ENCODE measurements around the gene PHACTR1. TPM values are rescaled to one million over a fixed set of nuclear protein-coding genes. Genes with fewer than 3 reads are reported as not detected.

PHACTR1 gene
- total and polyA plus RNA-seq, 2 experiments from 2014 or later: 11.2 to 33.9 TPM

GRCh38 chr6:13142611-13143010 is 426.0 kb downstream of the PHACTR1 start:
- Histone ChIP-seq H3K36me3 (no peaks in the 10 kb centered on the region), H3K27me3 (no peaks in the 10 kb centered on the region), H3K9me3 (ENCODE audit: low read depth) (no peaks in the 10 kb centered on the region), H3K4me3 (no peak overlapping the region), H3K27ac (no peak overlapping the region), H3K4me1 (ENCODE audit: low read depth) (no peaks in the 10 kb centered on the region)
- TF ChIP-seq CTCF (IDR thresholded peaks at IDR 0.05; ENCODE audit: low read depth, low read length): no peak
- no peak for DNase-seq (ENCODE audit: low read depth in 1 of 2, low spot score in 1 of 2)

GRCh38 chr6:13146442-13146841 is 429.9 kb downstream of the PHACTR1 start:
- Histone ChIP-seq H3K9me3 (ENCODE audit: low read depth) (no peaks in the 10 kb centered on the region), H3K4me3 (no peak overlapping the region), H3K27ac (no peak overlapping the region), H3K27me3 (no peaks in the 10 kb centered on the region), H3K4me1 (ENCODE audit: low read depth) (no peaks in the 10 kb centered on the region), H3K36me3 (no peaks in the 10 kb centered on the region)
- no peak for TF ChIP-seq CTCF (IDR thresholded peaks at IDR 0.05; ENCODE audit: low read depth, low read length)
- no peak for DNase-seq (ENCODE audit: low read depth in 1 of 2, low spot score in 1 of 2)

GRCh38 chr6:13147376-13147775 is 430.8 kb downstream of the PHACTR1 start:
- Histone ChIP-seq H3K4me3 (no peak overlapping the region), H3K36me3 (no peaks in the 10 kb centered on the region), H3K4me1 (ENCODE audit: low read depth) (no peaks in the 10 kb centered on the region), H3K9me3 (ENCODE audit: low read depth) (no peaks in the 10 kb centered on the region), H3K27me3 (no peaks in the 10 kb centered on the region), H3K27ac (no peak overlapping the region)
- DNase-seq (ENCODE audit: low read depth in 1 of 2, low spot score in 1 of 2): no peak
- no peak for TF ChIP-seq CTCF (IDR thresholded peaks at IDR 0.05; ENCODE audit: low read depth, low read length)

- no peaks in the 10 kb centered on the region for H3K4me1 ChIP-seq (ENCODE audit: low read depth)
- H3K27me3 ChIP-seq: no peaks in the 10 kb centered on the region
- no peak for TF ChIP-seq CTCF (IDR thresholded peaks at IDR 0.05; ENCODE audit: low read depth, low read length)
- DNase-seq (ENCODE audit: low read depth in 1 of 2, low spot score in 1 of 2): no peak
- H3K9me3 ChIP-seq (ENCODE audit: low read depth): no peaks in the 10 kb centered on the region
- no peak overlapping the region for H3K27ac ChIP-seq
- no peak overlapping the region for H3K4me3 ChIP-seq
- no peaks in the 10 kb centered on the region for H3K36me3 ChIP-seq
These were observed 431.2 kb downstream of the PHACTR1 start for GRCh38 chr6:13147782-13148181.

GRCh38 chr6:13152764-13153163 is 436.2 kb downstream of the PHACTR1 start:
- H3K27me3 ChIP-seq: no peaks in the 10 kb centered on the region
- H3K4me3 ChIP-seq: no peak overlapping the region
- no peaks in the 10 kb centered on the region for H3K4me1 ChIP-seq (ENCODE audit: low read depth)
- H3K27ac ChIP-seq: no peak overlapping the region
- no peak for TF ChIP-seq CTCF (IDR thresholded peaks at IDR 0.05; ENCODE audit: low read depth, low read length)
- no peaks in the 10 kb centered on the region for H3K36me3 ChIP-seq
- H3K9me3 ChIP-seq (ENCODE audit: low read depth): no peaks in the 10 kb centered on the region
- DNase-seq (ENCODE audit: low read depth in 1 of 2, low spot score in 1 of 2): no peak

GRCh38 chr6:13156381-13156780 is 439.8 kb downstream of the PHACTR1 start:
- H3K9me3 ChIP-seq (ENCODE audit: low read depth): no peaks in the 10 kb centered on the region
- H3K4me1 ChIP-seq (ENCODE audit: low read depth): no peaks in the 10 kb centered on the region
- H3K27me3 ChIP-seq: no peaks in the 10 kb centered on the region
- no peak overlapping the region for H3K4me3 ChIP-seq
- TF ChIP-seq CTCF (IDR thresholded peaks at IDR 0.05; ENCODE audit: low read depth, low read length): no peak
- no peaks in the 10 kb centered on the region for H3K36me3 ChIP-seq
- DNase-seq (ENCODE audit: low read depth in 1 of 2, low spot score in 1 of 2): no peak
- no peak overlapping the region for H3K27ac ChIP-seq
